Stimulated activated CD8-positive, alpha-beta memory T cell treated with anti-CD3 and anti-CD28 coated beads, Interleukin-4, amount 100 ng/mL, for 1 hour (primary cell): ENCODE data around the gene IBA57.

Experiments used
- DNase-seq, 2 donors: peaks; one replicate each; pipeline ENCODE4 v3.0.0-alpha.2; 2020; ENCODE audit warnings: low read depth in 2 of 2, low spot score in 1 of 2

Gene IBA57

GRCh38 chr1:228144193-228144992 lies 21.2 kb upstream of the IBA57 start:
- DNase-seq = no peak

GRCh38 chr1:228144993-228145343 lies 20.6 kb upstream of the IBA57 start:
- no peak for DNase-seq

- DNase-seq = no peak
Observed at GRCh38 chr1:228145463-228146416, 19.9 kb upstream of the IBA57 start.

- no peak for DNase-seq
Observed at GRCh38 chr1:228146417-228147150, 19.0 kb upstream of the IBA57 start.

GRCh38 chr1:228147151-228147693 lies 18.4 kb upstream of the IBA57 start:
- no peak for DNase-seq

GRCh38 chr1:228147768-228148167 lies 17.8 kb upstream of the IBA57 start:
- DNase-seq = no peak

GRCh38 chr1:228148196-228148861 lies 17.3 kb upstream of the IBA57 start:
- DNase-seq = no peak

- DNase-seq = no peak
Observed at GRCh38 chr1:228148935-228149405, 16.6 kb upstream of the IBA57 start.

GRCh38 chr1:228149406-228150119 lies 16.0 kb upstream of the IBA57 start, which contains the start of gene GJC2:
Gene GJC2 (plus strand): TSS chr1:228149930. CDS start chr1:228157759, 7,829 bp downstream.
- no peak for DNase-seq

GRCh38 chr1:228150120-228150460 lies 15.5 kb upstream of the IBA57 start:
- DNase-seq = no peak

GRCh38 chr1:228150461-228151179 lies 15.0 kb upstream of the IBA57 start:
- DNase-seq = no peak

GRCh38 chr1:228151180-228151925 lies 14.3 kb upstream of the IBA57 start:
- no peak for DNase-seq

- no peak for DNase-seq
Observed at GRCh38 chr1:228152097-228152917, 13.3 kb upstream of the IBA57 start.

- DNase-seq = no peak
Observed at GRCh38 chr1:228152918-228153258, 12.7 kb upstream of the IBA57 start.

GRCh38 chr1:228154021-228154669 lies 11.5 kb upstream of the IBA57 start:
- DNase-seq = no peak

GRCh38 chr1:228154670-228155571 lies 10.7 kb upstream of the IBA57 start:
- no peak for DNase-seq
